Right atrium auricular region (tissue), 2 donors: ENCODE data around the gene ANG. TPM values are rescaled to one million over a fixed set of nuclear protein-coding genes. Genes with fewer than 3 reads are reported as not detected.
A peak's percentile ranks its signal among the peaks of the same experiment; 100 is the strongest.

Experiments
- DNase-seq: peaks from one replicate; pipeline ENCODE4 v3.0.0-alpha.2; 2019; ENCODE audit warnings: low spot score
- H3K27ac ChIP-seq, 2 donors: fragments of 200-600 bp; sonication (generic); 1 replicate in 1 of 2; 2 replicates in 1 of 2; pipeline ENCODE4 v1.5.1; 2016 to 2019
- H3K27me3 ChIP-seq, 2 donors: fragments of 200-600 bp; sonication (generic); one replicate each; pipeline versions ENCODE4 v1.5.1 to v1.6.0; 2017 to 2019
- H3K36me3 ChIP-seq: fragments of 200-600 bp; sonication (generic); one replicate; pipeline ENCODE4 v1.5.1; 2016
- H3K4me1 ChIP-seq, 2 donors: fragments of 200-600 bp; sonication (generic); one replicate each; pipeline versions ENCODE4 v1.5.1 to v1.6.0; 2017 to 2019
- H3K4me3 ChIP-seq, 2 donors: fragments of 200-600 bp; sonication (generic); 1 replicate in 1 of 2; 2 replicates in 1 of 2; pipeline ENCODE4 v1.5.1; 2017 to 2019; ENCODE audit warnings: mild to moderate bottlenecking in 1 of 2, moderate library complexity in 1 of 2
- H3K9me3 ChIP-seq, 2 donors: fragments of 200-600 bp; sonication (generic); one replicate each; pipeline ENCODE4 v1.5.1; 2019
- total RNA-seq, 2 donors: library from RNA; depleted of rRNA; stranded (reverse); fragments of >200 nt; gene quantifications; one replicate each; pipeline ENCODE4 v1.1.0, GENCODE V29; 2016
- TF ChIP-seq, protein P1 (sequence below), 2 donors: fragments of 200-600 bp; sonication (generic); IDR thresholded peaks; one replicate each; pipeline ENCODE4 v1.5.1; 2019; ENCODE audit warnings: antibody characterized with exemption in 2 of 2

The ANG gene
- total RNA-seq, 2 donors from 2014 or later = 4.4 to 14.5 TPM

GRCh38 chr14:20680843-20681347 is 7.7 kb upstream of the ANG start:
- H3K27me3 ChIP-seq = no peaks in the 10 kb centered on the region
- peak overlapping the region; percentile 77 to 79 for H3K4me3 ChIP-seq
- H3K4me1 ChIP-seq = peaks cover 0 to 21% of the 10 kb centered on the region in 2 donors
- DNase-seq = no peak
- TF ChIP-seq, protein P1, sequence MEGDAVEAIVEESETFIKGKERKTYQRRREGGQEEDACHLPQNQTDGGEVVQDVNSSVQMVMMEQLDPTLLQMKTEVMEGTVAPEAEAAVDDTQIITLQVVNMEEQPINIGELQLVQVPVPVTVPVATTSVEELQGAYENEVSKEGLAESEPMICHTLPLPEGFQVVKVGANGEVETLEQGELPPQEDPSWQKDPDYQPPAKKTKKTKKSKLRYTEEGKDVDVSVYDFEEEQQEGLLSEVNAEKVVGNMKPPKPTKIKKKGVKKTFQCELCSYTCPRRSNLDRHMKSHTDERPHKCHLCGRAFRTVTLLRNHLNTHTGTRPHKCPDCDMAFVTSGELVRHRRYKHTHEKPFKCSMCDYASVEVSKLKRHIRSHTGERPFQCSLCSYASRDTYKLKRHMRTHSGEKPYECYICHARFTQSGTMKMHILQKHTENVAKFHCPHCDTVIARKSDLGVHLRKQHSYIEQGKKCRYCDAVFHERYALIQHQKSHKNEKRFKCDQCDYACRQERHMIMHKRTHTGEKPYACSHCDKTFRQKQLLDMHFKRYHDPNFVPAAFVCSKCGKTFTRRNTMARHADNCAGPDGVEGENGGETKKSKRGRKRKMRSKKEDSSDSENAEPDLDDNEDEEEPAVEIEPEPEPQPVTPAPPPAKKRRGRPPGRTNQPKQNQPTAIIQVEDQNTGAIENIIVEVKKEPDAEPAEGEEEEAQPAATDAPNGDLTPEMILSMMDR (IDR thresholded peaks at IDR 0.05) = no peak
- peak overlapping the region; percentile 99 to 100 for H3K27ac ChIP-seq
- no peaks in the 10 kb centered on the region for H3K9me3 ChIP-seq
- H3K36me3 ChIP-seq = no peaks in the 10 kb centered on the region

GRCh38 chr14:20681348-20682126 is 7.0 kb upstream of the ANG start:
- peak; percentile 97 for DNase-seq
- Histone ChIP-seq H3K27me3 (no peaks in the 10 kb centered on the region), H3K27ac (peak overlapping the region; percentile 99 to 100), H3K4me1 (peaks cover 0 to 21% of the 10 kb centered on the region in 2 donors), H3K4me3 (peak overlapping the region; percentile 77 to 79), H3K36me3 (no peaks in the 10 kb centered on the region), H3K9me3 (no peaks in the 10 kb centered on the region)
- TF ChIP-seq, protein P1 (IDR thresholded peaks at IDR 0.05) = no peak

- Histone ChIP-seq H3K36me3 (no peaks in the 10 kb centered on the region), H3K4me3 (peak overlapping the region; percentile 77 to 79), H3K27ac (peak overlapping the region; percentile 99 to 100), H3K4me1 (peaks cover 0 to 21% of the 10 kb centered on the region in 2 donors), H3K9me3 (no peaks in the 10 kb centered on the region), H3K27me3 (no peaks in the 10 kb centered on the region)
- DNase-seq = no peak
- TF ChIP-seq, protein P1 (IDR thresholded peaks at IDR 0.05) = no peak
Observed at GRCh38 chr14:20682127-20682434, 6.5 kb upstream of the ANG start.

DNA sequence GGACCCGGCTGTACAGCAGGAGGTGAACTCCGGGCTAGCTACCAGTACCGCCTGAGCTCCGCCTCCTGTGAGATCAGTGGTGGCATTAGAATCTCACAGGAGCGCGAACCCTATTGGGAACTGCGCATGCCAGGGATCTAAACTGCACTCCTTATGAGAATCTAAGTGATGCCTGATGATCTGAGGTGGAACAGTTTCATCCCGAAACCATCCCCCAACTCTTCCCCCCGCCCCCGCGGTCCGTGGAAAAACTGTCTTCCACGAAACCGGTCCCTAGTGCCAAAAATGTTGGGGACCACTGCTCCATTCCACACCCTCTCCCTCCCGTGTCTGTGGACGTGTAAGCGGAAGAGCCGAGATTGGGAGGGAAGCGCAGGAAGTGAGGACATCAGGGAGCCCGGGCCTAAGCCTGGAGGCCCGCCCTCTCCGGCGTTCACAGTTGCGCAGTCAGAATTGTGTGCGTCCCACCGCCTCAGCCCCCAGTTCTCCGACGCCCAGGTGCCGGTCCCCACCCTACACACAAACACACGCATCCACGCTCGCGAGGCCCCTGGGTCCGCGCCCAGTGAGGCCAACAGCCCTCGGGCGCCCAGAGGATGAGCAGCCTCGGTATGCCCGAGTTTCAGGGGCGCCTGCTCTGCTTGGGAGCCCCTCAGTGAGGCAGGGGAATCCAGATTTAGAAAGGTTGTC is 6.0 kb upstream of the ANG start:
- DNase-seq = peak; percentile 94
- Histone ChIP-seq H3K4me1 (peaks cover 0 to 21% of the 10 kb centered on the region in 2 donors), H3K27me3 (no peaks in the 10 kb centered on the region), H3K27ac (peak overlapping the region; percentile 99 to 100), H3K9me3 (no peaks in the 10 kb centered on the region), H3K4me3 (peak overlapping the region; percentile 77 to 79), H3K36me3 (no peaks in the 10 kb centered on the region)
- TF ChIP-seq, protein P1 (IDR thresholded peaks at IDR 0.05) = peak in 1 of 2 donors; percentile 28

DNA sequence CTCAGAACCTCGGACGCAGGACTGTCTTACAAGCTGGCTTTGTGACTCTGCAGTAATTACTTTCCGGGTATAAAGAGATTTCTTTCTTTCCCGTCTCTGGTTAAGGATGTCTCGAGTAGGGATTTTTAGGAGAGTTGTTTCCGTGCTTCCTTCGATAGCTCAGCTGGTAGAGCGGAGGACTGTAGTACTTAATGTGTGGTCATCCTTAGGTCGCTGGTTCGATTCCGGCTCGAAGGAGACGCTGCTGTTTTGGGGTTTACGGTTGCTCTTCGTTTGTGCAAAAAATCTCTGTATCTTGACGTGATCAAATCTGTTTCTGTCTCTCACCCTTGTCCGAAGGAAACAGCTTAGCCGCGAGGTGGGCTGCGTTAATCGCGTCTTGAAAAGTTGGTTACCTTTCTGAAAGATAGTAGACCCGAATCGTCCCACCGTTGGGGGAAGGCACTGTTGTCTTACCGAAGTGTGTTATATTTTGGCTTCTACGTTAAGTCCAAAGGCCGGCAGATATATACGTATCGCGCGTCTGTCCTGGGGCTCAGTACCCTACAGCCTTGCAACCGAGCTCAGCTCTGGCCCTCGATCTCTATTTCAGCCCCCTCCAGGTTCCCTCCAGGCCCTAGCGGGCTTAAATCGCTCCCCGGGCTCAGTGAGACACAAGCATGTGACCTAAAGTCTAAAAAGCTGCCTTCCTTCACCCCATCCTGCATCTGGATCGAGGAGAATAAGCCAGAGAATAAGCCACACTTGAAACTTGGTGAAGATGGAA is 5.3 kb upstream of the ANG start:
- peak; percentile 80 for DNase-seq
- no peaks in the 10 kb centered on the region for H3K36me3 ChIP-seq
- peak overlapping the region; percentile 77 to 79 for H3K4me3 ChIP-seq
- H3K27ac ChIP-seq = peak overlapping the region; percentile 99 to 100
- TF ChIP-seq, protein P1 (IDR thresholded peaks at IDR 0.05) = no peak
- no peaks in the 10 kb centered on the region for H3K9me3 ChIP-seq
- H3K4me1 ChIP-seq = peaks cover 0 to 21% of the 10 kb centered on the region in 2 donors
- no peaks in the 10 kb centered on the region for H3K27me3 ChIP-seq
